Measurements from ENCODE around the gene EMC1. TPM values are rescaled to one million over a fixed set of nuclear protein-coding genes. Genes with fewer than 3 reads are reported as not detected.

EMC1 gene
- total RNA-seq, 1 experiment from 2014 or later = 60.0 TPM

DNA sequence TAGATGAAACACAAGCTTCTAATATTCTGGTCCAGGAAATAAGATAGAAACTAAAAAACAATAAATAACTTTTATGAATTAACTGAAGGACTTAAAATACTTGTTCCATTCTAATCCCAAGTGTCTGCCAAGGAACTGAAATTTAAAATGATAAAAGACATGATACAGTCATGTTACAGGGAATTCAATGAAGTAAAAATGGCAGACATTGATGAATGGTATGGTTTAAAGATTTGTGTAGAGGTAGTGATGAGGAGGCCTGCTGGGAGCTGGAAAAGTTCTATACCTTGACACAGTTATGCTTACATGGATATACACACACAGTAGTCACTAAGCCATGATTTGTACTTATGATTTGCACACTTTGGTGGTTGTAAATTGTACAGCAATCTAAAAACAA is 39.2 kb downstream of the EMC1 start:
- no peaks in the 10 kb centered on the region for H3K27me3 Mint-ChIP-seq (ENCODE audit: low read depth)
- Histone ChIP-seq H3K27me3 (ENCODE audit: insufficient read depth, low read length) (no peaks in the 10 kb centered on the region), H2BK120ac (ENCODE audit: low read depth, low read length, poor library complexity, severe bottlenecking) (no peak overlapping the region), H3K23me2 (ENCODE audit: insufficient read length, low read depth, low read length, poor library complexity, severe bottlenecking) (peaks cover 11% of the 10 kb centered on the region), H3K4me1 (ENCODE audit: insufficient read depth, low read length) (no peaks in the 10 kb centered on the region; the same call in 1 of the 2 replicates), H4K20me1 (ENCODE audit: control insufficient read depth, insufficient read depth, insufficient read length) (no peaks in the 10 kb centered on the region), H3K14ac (ENCODE audit: insufficient read depth, low read length) (no peak overlapping the region), H3T11ph (ENCODE audit: low read length) (no peak overlapping the region), H4K8ac (replicated peaks; ENCODE audit: insufficient read length, low read depth, low read length) (no peak overlapping the region), H2BK15ac (ENCODE audit: low read depth, low read length) (no peak overlapping the region), H3K56ac (ENCODE audit: insufficient read length, low read depth, low read length) (no peak overlapping the region), H2BK20ac (ENCODE audit: low read depth, low read length, poor library complexity, severe bottlenecking) (no peak overlapping the region), H2AK5ac (ENCODE audit: insufficient read length, low read length) (no peak overlapping the region), H3K23ac (ENCODE audit: insufficient read length, low read depth, low read length) (no peak overlapping the region), H2BK5ac (ENCODE audit: insufficient read length, low read length) (no peak overlapping the region), H4K5ac (ENCODE audit: insufficient read length, low read depth, low read length) (no peak overlapping the region), H3K79me1 (ENCODE audit: insufficient read depth, low read depth, low read length, poor library complexity, severe bottlenecking) (peaks cover 6% of the 10 kb centered on the region), H3K27ac (ENCODE audit: insufficient read length, low read depth, low read length) (no peak overlapping the region), H3K4me2 (ENCODE audit: insufficient read depth, insufficient read length, low read length) (no peak overlapping the region), H3K9me3 (ENCODE audit: control insufficient read depth, low read depth, low read length) (no peaks in the 10 kb centered on the region), H2AFZ (ENCODE audit: low read length) (no peak overlapping the region), H2BK12ac (ENCODE audit: insufficient read length, low read depth, low read length) (no peak overlapping the region), H4K91ac (ENCODE audit: insufficient read length, low read depth, low read length) (no peak overlapping the region), H3K9ac (ENCODE audit: extremely low read depth, insufficient read length, low read length) (no peak overlapping the region), H3K4ac (ENCODE audit: low read depth, low read length) (no peak overlapping the region), H3K18ac (ENCODE audit: insufficient read length, low read depth, low read length) (no peak overlapping the region), H3K79me2 (ENCODE audit: insufficient read depth, low read length) (peaks cover 25% of the 10 kb centered on the region; the same call in 1 of the 2 replicates)
- H3K4me3 Mint-ChIP-seq = no peak overlapping the region; a peak in 1 of 5 replicates
- H3K9me3 Mint-ChIP-seq = no peaks in the 10 kb centered on the region
- peaks cover 22 to 23% of the 10 kb centered on the region in 2 experiments for H3K4me1 Mint-ChIP-seq
- TF ChIP-seq, protein P1, sequence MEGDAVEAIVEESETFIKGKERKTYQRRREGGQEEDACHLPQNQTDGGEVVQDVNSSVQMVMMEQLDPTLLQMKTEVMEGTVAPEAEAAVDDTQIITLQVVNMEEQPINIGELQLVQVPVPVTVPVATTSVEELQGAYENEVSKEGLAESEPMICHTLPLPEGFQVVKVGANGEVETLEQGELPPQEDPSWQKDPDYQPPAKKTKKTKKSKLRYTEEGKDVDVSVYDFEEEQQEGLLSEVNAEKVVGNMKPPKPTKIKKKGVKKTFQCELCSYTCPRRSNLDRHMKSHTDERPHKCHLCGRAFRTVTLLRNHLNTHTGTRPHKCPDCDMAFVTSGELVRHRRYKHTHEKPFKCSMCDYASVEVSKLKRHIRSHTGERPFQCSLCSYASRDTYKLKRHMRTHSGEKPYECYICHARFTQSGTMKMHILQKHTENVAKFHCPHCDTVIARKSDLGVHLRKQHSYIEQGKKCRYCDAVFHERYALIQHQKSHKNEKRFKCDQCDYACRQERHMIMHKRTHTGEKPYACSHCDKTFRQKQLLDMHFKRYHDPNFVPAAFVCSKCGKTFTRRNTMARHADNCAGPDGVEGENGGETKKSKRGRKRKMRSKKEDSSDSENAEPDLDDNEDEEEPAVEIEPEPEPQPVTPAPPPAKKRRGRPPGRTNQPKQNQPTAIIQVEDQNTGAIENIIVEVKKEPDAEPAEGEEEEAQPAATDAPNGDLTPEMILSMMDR (conservative IDR thresholded peaks at IDR 0.05) = no peak
- no peak overlapping the region; a peak in 1 of 7 replicates for H3K27ac Mint-ChIP-seq
- no peak for DNase-seq
- peaks cover 2 to 25% (median 23%) of the 10 kb centered on the region in 3 experiments; a peak in 6 of 7 replicates for H3K36me3 Mint-ChIP-seq (ENCODE audit: insufficient read depth in 1 of 3, low read depth in 3 of 3)

Data from H9 (cell line).